ENCODE measurements around the gene CFAP91. TPM values are rescaled to one million over a fixed set of nuclear protein-coding genes. Genes with fewer than 3 reads are reported as not detected.

CFAP91 gene
- total RNA-seq, 3 donors from 2014 or later: 0.51 to 6.2 (median 3.3) TPM

- peak in 1 of 3 donors; percentile 27 for DNase-seq
- TF ChIP-seq, protein P1, sequence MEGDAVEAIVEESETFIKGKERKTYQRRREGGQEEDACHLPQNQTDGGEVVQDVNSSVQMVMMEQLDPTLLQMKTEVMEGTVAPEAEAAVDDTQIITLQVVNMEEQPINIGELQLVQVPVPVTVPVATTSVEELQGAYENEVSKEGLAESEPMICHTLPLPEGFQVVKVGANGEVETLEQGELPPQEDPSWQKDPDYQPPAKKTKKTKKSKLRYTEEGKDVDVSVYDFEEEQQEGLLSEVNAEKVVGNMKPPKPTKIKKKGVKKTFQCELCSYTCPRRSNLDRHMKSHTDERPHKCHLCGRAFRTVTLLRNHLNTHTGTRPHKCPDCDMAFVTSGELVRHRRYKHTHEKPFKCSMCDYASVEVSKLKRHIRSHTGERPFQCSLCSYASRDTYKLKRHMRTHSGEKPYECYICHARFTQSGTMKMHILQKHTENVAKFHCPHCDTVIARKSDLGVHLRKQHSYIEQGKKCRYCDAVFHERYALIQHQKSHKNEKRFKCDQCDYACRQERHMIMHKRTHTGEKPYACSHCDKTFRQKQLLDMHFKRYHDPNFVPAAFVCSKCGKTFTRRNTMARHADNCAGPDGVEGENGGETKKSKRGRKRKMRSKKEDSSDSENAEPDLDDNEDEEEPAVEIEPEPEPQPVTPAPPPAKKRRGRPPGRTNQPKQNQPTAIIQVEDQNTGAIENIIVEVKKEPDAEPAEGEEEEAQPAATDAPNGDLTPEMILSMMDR (IDR thresholded peaks at IDR 0.05): no peak
- peak; percentile 69 for ATAC-seq
Measured at GRCh38 chr3:119700269-119700919, 2.4 kb upstream of the CFAP91 start.

GRCh38 chr3:119700920-119701734 lies 1.7 kb upstream of the CFAP91 start:
- no peaks in the 10 kb centered on the region for H3K9me3 ChIP-seq
- no peaks in the 10 kb centered on the region for H3K36me3 ChIP-seq (ENCODE audit: low read depth)
- TF ChIP-seq, protein P1 (IDR thresholded peaks at IDR 0.05): no peak
- H3K4me1 ChIP-seq (ENCODE audit: low read depth): peaks cover 9% of the 10 kb centered on the region
- intact Hi-C loops (cut with DNase I, micrococcal nuclease): no loop called here
- ATAC-seq (no peak), DNase-seq (no peak)
- no peak overlapping the region for H3K4me3 ChIP-seq

More at GRCh38 chr3:119700269-119700919, 2.4 kb upstream of the CFAP91 start:
- Histone ChIP-seq H3K4me3 (no peak overlapping the region), H3K9me3 (no peaks in the 10 kb centered on the region), H3K4me1 (ENCODE audit: low read depth) (peaks cover 9% of the 10 kb centered on the region), H3K36me3 (ENCODE audit: low read depth) (no peaks in the 10 kb centered on the region)
- intact Hi-C loops (cut with DNase I, micrococcal nuclease): no loop called here

- TF ChIP-seq, protein P1 (IDR thresholded peaks at IDR 0.05): no peak
- Histone ChIP-seq H3K9me3 (no peaks in the 10 kb centered on the region), H3K4me3 (no peak overlapping the region), H3K36me3 (ENCODE audit: low read depth) (no peaks in the 10 kb centered on the region), H3K4me1 (ENCODE audit: low read depth) (peaks cover 9% of the 10 kb centered on the region)
- ATAC-seq: no peak
- intact Hi-C loops (cut with DNase I, micrococcal nuclease): no loop called here
- DNase-seq: no peak
Measured at GRCh38 chr3:119703820-119704531, 1.2 kb downstream of the CFAP91 start.

DNA sequence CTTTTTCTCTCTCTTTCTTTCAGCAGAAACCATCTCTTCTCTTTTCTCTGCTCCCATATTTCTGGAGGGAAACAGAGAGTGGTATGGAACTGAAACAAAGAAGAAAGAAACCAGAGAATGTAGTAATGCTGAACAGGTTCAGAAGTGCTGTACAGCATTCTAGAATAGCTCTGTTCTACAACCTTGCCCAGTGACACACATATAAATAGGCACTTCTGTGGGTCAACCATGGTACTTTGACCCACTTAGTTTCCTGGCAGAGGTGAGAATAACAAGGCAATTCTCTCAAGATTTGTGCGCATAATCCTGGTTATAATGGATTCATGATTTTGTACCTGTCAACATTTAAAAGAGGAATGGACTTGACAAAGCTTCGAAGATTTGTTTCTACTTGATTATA lies 12.3 kb downstream of the CFAP91 start:
- peak; percentile 60 for ATAC-seq
- no peak overlapping the region for H3K4me3 ChIP-seq
- no peak for DNase-seq
- TF ChIP-seq, protein P1 (IDR thresholded peaks at IDR 0.05): no peak
- peaks cover 6% of the 10 kb centered on the region for H3K4me1 ChIP-seq (ENCODE audit: low read depth)
- intact Hi-C loops (cut with DNase I, micrococcal nuclease): no loop called here
- no peaks in the 10 kb centered on the region for H3K9me3 ChIP-seq
- H3K36me3 ChIP-seq (ENCODE audit: low read depth): no peaks in the 10 kb centered on the region

DNA sequence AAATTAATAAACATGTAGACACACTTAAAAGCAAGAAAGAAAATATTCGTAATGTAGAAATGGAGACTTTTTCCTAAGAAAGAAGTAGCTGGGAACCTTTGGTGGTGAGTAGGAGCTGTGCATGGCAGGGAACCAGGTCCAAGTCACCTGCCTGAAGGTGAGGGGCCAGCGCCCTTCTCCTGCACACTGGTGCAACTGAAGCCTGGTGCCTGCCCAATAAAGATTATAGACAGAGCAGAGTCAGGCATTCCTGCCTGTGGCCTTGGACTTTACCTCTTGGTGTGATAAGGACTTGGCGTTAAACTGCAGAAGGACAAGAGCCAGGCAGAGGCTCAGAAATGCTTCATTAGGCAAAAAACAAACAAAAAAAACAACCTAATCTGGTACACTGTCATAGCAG lies 14.2 kb downstream of the CFAP91 start:
- TF ChIP-seq, protein P1 (IDR thresholded peaks at IDR 0.05): no peak
- Histone ChIP-seq H3K36me3 (ENCODE audit: low read depth) (no peaks in the 10 kb centered on the region), H3K4me3 (no peak overlapping the region), H3K4me1 (ENCODE audit: low read depth) (peaks cover 6% of the 10 kb centered on the region), H3K9me3 (no peaks in the 10 kb centered on the region)
- intact Hi-C loops (cut with DNase I, micrococcal nuclease): no loop called here
- DNase-seq: peak; percentile 74 to 78 (median 75)
- ATAC-seq: peak; percentile 99
